Ishikawa (cell line): Measurements from ENCODE around the gene PELI2.
A peak's percentile ranks its signal among the peaks of the same experiment; 100 is the strongest.

Experiments
- CEBPB ChIP-seq: IDR thresholded peaks from 2 replicates; pipeline ENCODE4 v1.6.1; 2012
- CREB1 ChIP-seq: IDR thresholded peaks from 2 replicates; pipeline ENCODE4 v1.6.1; 2012; ENCODE audit warnings: low read depth
- EGR1 ChIP-seq: IDR thresholded peaks from 2 replicates; pipeline ENCODE4 v1.6.1; 2012
- EP300 ChIP-seq: IDR thresholded peaks from 2 replicates; pipeline ENCODE4 v1.6.1; 2012; ENCODE audit warnings: borderline replicate concordance
- FOXM1 ChIP-seq: IDR thresholded peaks from 2 replicates; pipeline ENCODE4 v1.6.1; 2012; ENCODE audit warnings: low read depth, borderline replicate concordance
- NFIC ChIP-seq: IDR thresholded peaks from 2 replicates; pipeline ENCODE4 v1.6.1; 2012
- RAD21 ChIP-seq: IDR thresholded peaks from 2 replicates; pipeline ENCODE4 v1.6.1; 2012; ENCODE audit warnings: low read depth
- TAF1 ChIP-seq: IDR thresholded peaks from 2 replicates; pipeline ENCODE4 v1.6.1; 2012; ENCODE audit warnings: low read depth, mild to moderate bottlenecking
- TCF12 ChIP-seq: IDR thresholded peaks from 2 replicates; pipeline ENCODE4 v1.6.1; 2012; ENCODE audit warnings: low read depth
- TEAD4 ChIP-seq: IDR thresholded peaks from 2 replicates; pipeline ENCODE4 v1.6.1; 2012
- YY1 ChIP-seq: IDR thresholded peaks from 2 replicates; pipeline ENCODE4 v1.6.1; 2012; ENCODE audit warnings: low read depth
- ZBTB7A ChIP-seq: IDR thresholded peaks from 2 replicates; pipeline ENCODE4 v1.6.1; 2012; ENCODE audit warnings: low read depth
- TF ChIP-seq, protein P1 (sequence below): IDR thresholded peaks from 2 replicates; pipeline ENCODE4 v1.6.1; 2012; ENCODE audit warnings: low read depth, mild to moderate bottlenecking
- TF ChIP-seq, protein P2 (sequence below): IDR thresholded peaks from 2 replicates; pipeline ENCODE4 v1.6.1; 2012

PELI2 gene

DNA sequence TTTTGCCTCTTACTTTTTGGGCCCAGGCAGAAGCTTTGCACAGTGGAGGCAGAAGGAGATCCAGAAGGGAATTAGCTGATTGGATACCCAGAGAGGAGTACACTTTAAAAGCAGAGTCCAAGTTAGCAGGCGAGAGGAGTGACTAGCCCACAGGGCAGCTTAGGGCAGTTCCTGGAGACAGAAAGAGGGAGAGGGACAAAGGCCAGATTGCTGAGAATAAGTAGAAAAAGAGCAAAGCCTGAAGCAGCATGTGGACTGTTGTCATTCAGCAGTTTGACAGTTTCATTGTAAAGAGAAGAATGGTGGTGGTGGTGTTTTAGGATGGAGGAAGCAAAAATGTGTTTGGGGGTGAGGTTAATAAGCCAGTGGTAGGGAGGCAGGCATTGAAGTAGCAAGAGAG is 95.1 kb downstream of the PELI2 start:
- no peak for TF ChIP-seq TCF12
- no peak for TF ChIP-seq ZBTB7A
- no peak for TF ChIP-seq TAF1
- no peak for TF ChIP-seq CREB1
- TF ChIP-seq EGR1, result no peak
- TF ChIP-seq, protein P1, sequence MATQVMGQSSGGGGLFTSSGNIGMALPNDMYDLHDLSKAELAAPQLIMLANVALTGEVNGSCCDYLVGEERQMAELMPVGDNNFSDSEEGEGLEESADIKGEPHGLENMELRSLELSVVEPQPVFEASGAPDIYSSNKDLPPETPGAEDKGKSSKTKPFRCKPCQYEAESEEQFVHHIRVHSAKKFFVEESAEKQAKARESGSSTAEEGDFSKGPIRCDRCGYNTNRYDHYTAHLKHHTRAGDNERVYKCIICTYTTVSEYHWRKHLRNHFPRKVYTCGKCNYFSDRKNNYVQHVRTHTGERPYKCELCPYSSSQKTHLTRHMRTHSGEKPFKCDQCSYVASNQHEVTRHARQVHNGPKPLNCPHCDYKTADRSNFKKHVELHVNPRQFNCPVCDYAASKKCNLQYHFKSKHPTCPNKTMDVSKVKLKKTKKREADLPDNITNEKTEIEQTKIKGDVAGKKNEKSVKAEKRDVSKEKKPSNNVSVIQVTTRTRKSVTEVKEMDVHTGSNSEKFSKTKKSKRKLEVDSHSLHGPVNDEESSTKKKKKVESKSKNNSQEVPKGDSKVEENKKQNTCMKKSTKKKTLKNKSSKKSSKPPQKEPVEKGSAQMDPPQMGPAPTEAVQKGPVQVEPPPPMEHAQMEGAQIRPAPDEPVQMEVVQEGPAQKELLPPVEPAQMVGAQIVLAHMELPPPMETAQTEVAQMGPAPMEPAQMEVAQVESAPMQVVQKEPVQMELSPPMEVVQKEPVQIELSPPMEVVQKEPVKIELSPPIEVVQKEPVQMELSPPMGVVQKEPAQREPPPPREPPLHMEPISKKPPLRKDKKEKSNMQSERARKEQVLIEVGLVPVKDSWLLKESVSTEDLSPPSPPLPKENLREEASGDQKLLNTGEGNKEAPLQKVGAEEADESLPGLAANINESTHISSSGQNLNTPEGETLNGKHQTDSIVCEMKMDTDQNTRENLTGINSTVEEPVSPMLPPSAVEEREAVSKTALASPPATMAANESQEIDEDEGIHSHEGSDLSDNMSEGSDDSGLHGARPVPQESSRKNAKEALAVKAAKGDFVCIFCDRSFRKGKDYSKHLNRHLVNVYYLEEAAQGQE, result no peak
- TF ChIP-seq TEAD4, result no peak
- TF ChIP-seq RAD21, result no peak
- TF ChIP-seq EP300, result no peak
- TF ChIP-seq CEBPB, result no peak
- no peak for TF ChIP-seq NFIC

DNA sequence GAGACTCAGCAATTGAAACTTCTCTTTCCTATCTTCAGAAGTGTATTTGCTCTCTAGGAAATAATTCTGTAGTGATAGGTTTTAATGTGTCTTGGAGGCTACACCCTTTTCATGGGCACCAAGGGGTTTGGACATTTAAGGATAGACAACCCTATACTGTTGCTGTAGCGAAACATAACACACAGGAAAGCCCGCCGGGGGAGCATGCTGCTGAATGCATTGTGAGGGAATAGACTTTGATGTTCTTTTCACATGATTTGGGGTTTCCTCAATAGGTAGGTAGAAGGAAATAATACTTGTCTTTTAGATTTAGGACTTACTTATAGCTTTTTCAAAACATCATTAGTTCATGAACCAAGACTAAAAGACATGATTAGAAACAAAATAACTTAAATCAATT is 97.0 kb downstream of the PELI2 start:
- TF ChIP-seq TCF12 (no peak), NFIC (no peak), TEAD4 (no peak), FOXM1 (no peak), TAF1 (no peak), YY1 (no peak), EP300 (no peak), CREB1 (no peak)
- TF ChIP-seq, protein P1, result no peak

DNA sequence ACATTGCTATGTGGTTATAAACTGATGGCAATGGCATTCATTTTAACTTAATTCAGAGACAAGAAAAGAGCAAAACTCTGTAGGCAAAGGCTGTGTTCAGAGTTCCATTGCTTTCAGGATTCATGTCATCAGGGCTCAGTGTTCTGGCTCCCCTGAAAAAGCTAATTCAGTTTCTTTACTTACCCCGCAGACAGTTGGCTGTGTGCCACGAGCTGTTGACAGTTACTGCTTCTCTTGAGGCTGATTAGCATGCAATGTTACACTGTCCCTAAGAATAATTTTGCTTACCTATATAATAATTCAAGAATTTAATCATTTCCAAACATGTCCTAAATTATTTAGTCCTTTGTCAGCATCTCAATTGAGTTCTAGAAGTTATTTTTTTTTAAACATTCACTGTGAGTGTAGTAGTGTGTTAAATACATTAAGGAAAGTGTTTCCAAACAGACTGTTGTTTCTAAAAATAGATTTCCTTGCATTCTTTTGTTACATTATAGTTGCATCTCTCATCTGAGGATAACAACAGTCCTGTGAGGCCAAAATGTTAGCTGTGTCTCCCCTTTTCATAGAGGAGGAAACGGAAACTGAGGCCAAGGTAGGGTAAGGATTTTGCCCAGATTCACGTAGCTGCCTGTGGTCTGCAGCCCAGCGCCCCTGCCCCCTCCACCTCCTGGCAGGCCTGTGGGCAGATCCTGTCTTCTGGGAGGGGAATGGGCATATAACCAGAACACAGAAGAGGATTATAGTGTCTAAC is 98.6 kb downstream of the PELI2 start:
- TF ChIP-seq NFIC (0 out of 2 replicates have a peak, but pooled peaks have one; percentile 13), YY1 (no peak), CREB1 (no peak)
- TF ChIP-seq, protein P2, sequence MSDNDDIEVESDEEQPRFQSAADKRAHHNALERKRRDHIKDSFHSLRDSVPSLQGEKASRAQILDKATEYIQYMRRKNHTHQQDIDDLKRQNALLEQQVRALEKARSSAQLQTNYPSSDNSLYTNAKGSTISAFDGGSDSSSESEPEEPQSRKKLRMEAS, result no peak

DNA sequence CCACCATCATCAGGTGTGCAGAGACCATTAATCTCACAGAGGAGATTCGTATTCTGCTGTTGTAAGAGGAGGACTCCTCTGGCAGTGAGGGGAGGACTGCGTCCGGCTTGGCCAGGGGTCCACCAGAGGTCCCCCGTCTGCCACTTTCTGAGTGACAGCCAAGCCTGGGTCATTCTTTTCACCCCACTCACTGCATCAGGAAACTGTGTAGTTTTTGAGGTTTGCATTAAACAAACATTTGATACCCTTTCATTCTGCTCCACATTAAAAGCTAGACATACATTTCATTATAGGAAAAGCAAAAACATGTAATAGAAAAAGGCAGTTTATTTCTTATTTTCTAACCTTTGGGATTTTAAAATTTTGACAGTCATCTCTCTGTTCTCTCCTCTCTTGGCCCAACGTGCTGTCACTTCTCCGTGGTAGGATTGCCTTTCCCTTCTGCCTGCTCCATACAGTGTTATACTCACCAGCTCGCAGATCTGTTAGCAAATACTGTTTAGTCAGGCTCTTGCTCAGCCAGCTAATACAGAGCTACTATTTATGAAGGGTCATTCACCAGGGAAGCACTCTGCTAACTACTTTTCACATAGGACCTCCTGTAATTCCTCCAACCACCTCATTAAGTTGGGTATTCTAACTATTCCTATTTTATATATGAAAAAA is 99.3 kb downstream of the PELI2 start:
- TF ChIP-seq CREB1 (no peak), ZBTB7A (no peak), FOXM1 (no peak), TAF1 (no peak), TCF12 (no peak), YY1 (no peak), NFIC (no peak), CEBPB (no peak), TEAD4 (no peak), EP300 (no peak), RAD21 (no peak), EGR1 (no peak)
- TF ChIP-seq, protein P2, result no peak
- TF ChIP-seq, protein P1, result no peak
